Measurements from ENCODE around the gene COL16A1.
A peak's percentile ranks its signal among the peaks of the same experiment; 100 is the strongest.

Gene COL16A1

DNA sequence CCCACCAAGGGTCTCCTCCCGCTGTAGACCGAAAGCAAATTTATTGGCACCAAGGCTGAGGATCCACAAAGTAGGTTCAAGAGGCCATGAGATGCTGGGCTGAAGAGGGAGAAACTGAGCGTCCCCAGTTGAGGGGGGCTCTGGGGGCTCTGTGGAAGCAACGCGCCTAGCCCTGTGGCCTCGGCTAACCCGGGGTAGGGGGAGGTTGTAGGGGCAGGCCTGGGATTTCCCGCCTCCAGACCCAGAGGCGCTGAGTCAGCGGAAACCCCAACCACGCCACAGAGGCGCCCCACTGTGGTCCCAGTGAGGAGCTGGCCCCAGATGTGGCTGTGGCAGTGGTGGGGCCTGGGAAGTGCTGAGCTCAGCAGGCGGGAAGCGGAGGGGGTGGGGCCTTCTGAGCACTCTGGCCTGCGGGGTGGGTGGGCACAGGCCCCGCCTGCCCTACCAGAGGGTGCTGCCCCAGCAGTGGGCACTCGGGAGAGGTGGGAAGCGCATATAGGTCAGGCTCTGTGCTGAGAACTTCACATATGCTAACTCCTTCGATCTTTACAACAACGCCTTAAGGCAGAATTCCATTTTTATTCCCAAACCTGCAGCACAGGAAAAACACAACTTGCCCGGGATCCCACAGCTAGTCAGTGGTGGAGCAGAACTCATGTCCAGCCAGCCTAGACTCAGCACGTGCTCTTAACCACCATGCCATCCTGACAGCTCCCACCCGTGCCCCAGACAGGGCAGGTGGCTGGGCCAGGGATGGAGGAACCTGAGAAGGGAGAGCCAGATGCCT is 1.5 kb upstream of the COL16A1 start:
- DNase-seq: peak; percentile 89

DNA sequence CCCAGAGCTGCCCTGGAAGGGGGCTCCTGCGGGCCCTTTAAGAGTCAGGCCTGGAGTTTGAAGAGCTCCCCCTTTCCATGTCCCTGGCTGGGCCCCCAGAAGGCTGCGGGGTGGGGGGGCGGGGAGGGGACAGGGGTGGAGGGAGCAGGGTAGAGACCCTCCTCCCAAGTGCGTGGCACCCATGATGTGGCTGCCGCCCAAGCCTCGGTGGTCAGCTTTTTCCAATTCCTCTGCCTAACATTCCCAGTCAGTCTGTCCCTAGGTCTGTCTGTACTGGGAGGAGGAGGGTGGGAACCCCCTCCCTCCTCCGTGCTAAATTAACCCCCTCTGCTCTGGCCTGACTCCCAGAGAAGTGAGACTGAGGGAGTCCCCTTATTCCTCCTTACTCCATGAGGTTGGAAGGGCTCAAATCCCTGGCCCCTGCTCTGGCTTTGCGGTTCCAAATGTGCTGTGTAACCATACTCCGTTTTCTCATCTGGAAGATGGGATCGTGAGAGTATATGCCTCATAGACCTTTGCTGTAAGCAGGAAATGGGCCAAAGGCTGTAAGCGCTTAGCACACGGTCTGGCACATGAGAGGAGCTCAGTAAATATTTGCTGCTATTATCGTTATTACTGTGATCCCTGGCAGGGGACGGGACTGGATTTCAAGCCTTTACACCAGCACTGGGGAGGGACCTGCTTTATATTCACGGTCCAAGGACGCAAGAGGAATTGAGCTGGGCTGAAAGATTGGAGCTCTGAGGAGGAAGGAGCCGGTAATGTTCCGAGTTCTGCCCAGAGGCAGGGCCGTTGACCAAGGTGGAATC is 658 bp upstream of the COL16A1 start:
- DNase-seq: no peak

DNA sequence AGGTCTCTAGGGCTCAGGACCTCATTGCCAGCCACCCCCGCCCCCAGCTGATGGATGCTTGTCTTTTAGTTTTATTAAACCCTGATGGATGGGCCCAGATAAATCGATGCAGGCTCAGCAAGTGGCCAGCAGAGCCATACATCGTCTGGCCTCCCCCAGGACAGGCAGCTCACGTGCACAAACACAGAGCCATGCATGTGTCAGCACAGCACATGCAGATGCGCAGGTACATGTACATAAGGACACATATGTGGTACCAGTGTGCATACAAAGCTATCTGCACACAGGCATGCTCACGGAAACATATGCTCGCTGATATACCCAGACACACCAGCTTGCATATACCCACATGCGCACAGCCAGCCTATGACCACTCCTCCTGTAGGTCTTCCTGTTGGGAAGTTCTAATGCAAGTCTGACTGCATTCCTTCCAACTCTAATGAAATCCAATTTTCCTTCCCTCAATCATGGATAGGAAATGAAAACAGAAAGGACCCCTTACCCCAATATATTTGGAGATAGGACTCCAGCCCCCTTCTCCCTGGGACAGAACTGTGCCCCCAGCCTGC is 897 bp downstream of the COL16A1 start:
- no peak for DNase-seq

DNA sequence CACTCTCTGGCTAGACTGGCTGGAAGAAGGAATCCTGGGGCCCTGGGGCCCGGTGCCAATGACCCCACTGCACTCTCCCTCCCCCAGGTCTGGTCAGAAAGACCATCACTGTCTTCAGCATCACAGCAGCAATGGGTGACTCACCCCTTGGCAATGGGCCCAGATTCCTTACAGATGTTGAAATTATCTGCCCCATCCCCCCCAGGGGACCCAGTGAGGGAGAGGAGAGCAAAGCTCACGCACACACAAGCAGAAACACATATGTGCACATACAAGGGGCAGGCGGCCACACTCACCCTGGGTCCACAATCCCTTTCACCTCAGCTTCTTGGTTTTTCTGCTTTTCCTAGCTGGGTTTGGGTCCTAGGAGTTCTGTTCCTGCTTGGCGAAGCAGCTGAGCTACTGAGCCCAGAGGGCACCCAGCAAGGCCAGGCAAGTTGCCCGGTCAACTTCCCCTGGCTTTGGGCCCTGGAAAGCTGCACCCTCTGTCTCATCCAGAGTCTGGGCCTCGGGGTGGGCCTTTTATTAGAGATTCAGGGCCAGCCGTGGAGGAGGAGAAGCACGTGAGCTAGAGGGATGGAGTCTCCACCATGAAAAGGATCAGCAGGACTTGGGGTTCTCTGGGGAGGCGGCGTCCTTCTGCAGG is 2.6 kb downstream of the COL16A1 start:
- DNase-seq: peak; percentile 67

DNA sequence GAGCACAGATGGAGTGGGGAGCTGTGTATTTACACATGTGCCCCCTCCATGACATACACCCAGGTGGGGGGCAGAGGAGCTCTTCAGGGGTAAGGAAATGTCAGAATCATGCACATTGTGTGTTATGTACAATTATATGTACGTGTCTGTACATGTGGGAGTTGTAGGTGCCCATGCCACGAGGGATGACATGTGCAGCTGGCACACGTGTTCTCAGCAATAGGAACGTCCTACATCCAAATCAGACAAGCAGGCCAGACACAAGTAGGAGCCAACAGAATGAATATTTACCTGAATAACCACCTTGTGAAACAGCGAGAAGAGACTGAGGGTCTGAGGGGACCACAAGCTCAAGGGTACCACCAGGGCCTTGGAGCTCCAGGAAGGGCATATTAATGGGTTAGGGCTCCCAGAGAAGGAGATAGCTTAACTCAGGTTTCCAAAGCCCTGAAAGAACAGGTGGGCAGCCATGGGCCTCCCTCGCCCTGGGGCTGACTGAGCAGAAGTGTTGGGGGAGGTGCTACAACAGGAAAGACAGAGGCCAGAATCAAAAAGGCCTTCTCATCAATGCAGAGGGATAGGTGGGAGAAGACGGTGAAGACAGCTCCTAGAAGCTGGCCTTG is 3.2 kb downstream of the COL16A1 start:
- DNase-seq: no peak

DNA sequence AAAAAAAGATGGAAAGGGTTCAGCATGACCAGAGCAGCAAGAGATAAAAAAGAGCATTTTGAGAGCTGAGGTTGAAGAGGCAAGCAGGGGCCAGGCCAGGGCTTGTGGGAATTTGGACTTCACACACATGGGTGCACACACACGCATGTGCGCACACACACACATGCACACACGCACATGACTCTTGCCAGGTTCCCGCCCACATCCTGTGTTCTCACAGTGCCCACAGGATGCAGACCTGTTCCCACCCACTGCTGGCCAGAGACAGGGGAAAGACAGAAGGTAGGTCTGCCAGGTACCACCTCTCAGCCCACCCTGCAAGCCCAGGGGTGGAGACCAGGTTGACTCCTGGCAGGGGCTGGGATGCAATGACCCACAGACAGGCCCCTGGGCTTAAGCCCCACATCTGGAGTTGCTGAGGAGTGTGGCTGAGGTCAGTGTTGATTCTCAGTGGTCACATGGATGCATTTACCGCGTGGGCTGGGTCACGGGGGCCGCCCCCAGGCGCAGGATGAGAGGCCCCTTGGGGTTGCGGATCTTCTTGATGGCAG is 4.4 kb downstream of the COL16A1 start:
- DNase-seq: peak; percentile 39

DNA sequence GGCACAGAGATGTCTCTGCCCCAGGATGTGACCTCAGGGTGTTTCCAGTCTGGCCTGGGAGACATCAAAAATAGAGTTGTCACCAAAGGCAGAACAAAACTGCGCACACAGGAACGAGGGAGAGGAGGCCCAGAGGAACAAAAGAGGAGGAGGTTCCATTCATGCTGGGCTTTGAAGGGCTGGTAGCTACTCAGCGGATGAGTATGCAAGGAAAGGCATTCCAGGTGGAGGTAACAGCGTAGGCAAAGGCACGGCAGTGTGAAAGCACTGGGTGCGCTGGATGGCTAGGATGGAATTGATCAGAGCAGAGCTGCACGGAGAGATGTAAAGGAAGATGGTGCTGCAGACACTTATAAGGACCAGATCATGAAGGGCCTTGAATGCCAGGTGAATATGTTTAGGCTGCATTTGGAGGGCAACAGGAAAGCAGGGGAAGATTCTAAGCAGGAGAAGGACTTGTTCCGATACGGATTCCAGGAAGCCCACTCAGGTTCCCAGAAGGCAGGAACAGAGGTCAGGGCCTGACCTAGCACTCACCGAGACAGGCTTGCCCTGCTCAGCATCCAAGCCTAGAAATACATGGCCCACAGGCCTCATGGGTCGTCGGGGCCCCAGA is 6.3 kb downstream of the COL16A1 start:
- DNase-seq: no peak

DNA sequence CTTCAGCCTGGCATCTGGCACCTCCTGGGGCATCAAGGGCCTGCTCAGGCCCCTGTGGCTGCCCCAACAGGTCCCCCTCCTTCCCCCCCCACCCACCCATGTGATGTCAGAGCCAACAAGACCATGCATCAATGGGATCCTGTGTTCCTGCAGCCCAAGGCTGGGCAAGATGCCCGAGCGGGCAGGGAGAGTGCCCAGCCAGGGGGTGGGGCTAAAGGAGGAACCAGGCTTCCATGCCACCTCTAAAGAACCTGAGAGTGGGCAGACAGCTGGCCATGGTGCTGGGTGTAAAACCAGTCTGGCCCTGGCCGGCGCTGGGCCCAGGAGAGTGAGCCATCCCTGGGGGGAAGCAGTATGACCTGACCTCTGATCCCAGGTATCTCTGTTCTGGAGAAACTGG is 7.6 kb downstream of the COL16A1 start:
- no peak for DNase-seq

DNA sequence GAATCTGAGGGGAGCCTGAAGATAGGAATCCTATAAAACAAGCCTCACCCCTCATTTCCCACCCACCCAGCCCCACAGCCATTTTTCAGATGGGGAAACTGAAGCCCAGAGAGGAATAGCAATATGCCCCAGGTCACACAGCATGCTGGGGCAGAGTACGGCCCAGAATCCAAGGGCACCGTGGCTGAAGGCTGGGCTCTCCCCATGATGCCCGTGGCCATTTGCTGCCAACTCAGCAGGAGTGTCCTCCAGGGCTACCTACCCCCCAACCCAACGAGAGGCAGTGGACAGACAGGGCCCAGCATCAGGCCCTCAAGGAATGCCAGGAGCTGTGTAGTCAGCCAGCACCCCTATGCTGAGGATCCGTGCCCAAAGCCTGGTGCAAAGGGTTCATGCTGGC is 8.5 kb downstream of the COL16A1 start:
- DNase-seq: no peak

DNA sequence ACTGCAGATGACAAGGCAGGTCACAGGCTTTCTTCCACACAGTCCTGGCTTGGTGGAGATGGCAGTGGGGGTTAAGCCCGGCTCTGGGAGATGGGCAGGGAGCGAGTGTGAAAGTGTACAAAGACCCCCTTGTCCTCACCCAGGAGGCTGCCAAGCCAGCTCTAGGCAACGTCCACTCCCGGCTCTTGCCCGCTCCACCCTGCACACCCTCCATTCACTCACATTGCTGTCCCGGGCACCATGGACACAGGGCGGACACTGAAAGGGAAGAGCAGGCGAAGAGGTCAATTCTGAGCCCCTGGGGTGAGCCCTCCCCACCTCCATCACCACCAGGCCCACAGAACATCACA is 8.9 kb downstream of the COL16A1 start:
- DNase-seq: no peak

DNA sequence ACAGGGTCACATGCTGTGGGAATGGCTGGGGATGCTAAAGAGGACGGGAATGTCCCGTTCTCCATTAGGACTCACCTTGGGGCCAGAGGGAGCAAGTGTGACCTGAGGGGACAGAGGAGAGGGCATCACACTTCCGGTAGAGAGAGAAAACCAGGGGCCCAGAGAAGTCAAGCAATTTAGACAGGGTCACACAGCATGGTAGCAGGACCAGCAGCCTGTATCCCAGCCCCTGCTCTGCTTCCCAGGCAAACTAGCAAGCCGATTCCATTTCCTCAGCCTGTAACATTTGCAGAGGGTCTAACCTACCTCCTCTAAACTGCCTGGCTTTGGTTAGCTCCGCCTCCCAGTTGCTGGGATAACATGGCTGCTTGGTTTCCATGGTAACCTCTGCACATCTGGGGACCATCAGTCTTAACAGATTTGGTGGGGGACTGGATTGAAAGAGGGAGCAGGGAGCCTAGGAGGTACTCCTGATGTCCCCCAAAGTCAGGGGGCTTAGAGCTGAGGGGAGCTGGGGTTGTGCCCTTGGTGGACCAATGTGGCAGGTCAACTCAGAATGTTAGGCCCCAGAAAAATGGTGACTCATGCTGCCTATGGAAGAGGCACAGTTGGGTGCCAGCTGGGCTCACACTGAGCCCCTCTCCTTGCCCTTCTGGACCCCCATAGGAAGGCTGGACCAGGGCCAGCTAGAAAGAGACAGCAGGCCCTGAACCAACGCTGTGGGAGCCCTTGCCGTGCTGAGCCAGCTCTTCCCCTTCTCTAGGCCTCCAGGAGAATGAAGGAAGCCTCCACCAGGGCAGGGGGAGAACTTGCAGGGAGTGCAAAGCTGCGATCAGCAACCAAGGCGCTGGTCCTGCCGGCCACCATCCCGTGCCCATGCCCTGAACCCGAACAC is 9.5 kb downstream of the COL16A1 start:
- DNase-seq: no peak

DNA sequence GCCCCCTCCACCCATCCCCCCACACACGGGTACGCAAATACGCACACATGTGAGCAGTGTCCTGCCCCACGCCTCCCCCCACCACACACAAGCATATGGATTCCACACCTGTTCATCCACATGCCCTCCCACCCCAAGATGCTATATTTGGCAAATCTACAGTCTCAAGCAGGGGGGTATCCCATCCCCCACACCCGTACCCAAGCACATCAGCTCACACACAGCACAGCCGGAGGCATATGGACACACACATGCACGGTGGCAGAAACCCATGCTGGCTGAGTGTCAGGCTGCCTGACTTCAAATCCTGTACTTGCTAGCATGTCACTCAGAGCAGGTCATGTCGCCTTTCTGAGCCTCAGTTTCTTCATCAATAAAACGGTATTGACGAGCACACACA is 10.6 kb downstream of the COL16A1 start:
- no peak for DNase-seq

DNA sequence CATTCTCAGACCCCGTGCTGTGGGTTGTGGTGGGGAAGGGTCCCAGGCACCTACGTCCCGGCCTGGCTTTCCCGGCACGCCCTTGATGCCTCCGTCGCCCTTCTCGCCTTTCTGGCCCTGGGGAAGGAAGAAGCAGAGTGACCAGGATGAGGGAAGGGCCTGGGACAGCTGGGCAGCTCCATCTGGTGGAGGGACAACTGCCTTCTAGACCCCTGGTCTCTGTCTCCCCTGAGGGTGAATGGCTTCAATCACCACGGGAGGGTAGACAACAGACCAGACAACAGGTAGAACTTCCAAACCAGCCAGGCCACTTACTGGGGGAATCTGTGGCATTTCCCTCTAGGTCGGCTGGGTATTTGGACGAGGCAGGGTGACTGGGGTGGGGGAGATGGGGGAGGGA is 11.9 kb downstream of the COL16A1 start:
- DNase-seq: no peak

DNA sequence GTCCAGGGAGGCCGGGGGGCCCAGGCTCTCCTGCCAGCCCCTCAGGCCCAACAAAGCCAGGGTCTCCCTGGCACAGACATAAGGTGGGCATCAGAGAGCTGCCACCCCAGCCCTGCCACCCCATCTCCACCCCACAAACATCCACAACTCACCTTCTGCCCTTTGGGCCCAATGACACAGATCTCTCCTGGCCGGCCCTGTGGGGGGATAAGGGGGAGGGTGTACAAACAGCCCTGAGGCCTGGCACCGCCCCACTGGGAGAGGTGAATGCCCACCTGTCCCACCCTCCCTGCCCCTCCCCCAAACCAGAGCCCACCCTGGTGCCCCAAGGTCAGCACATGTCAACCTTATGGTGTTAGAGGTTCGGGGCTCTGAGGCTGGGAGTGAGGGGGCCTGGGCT is 12.4 kb downstream of the COL16A1 start:
- no peak for DNase-seq

DNA sequence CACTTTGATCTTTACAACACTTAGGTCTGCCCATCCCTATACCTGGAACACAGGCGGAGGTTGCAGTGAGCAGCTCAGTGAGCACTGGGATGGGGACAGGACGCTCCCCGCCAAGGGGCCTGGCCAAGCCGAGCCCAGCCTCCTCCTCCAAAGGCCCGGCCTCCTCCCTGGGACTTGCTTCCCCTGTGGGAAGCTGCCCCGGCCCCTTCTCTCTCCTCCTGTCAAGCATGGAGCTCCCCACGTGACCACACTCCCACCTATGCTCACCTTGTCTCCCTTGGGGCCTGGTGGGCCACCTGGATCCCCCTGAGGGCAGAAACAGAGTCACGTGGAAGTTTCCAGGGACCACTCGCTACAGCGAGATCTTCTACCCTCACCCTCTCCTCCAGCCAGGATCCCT is 12.9 kb downstream of the COL16A1 start:
- DNase-seq: no peak

DNA sequence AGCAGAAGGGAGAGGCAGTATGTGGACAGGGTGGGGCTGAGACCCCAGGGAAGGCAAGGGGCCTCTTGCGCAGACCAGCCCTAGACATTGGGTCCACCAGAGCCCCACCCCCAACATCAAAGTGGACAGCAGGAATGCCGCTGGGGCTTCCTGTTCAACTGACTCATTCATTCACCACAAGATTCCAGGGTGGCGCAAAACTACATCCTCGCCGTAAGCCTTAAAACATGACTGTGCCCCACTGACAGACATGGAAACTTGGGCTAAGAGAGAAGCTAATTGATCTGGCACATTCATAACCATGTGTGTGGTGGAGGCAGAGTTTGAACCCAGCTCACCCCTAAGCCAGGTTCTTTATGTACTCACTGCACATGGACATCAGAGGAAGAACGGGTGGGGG is 14.0 kb downstream of the COL16A1 start:
- no peak for DNase-seq

DNA sequence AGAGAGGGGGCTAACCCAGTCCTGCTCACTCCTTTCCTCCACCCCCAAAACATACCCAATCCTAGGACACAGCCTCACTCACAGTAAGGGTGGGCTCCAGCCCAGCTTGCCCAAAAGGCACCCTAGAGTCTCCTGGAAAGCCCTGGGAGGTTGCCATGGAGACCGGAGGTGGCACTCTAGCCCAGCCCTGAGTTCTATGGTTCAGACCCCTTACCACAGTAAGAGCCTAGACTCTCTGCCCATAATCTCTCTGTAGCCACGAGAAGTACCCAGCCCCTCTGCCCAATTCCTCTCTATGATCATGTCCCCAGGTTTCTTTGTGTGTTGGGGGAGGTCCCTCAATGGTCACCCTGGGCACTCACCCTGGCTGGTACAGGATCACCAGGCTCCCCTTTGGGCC is 14.4 kb downstream of the COL16A1 start:
- DNase-seq: no peak

DNA sequence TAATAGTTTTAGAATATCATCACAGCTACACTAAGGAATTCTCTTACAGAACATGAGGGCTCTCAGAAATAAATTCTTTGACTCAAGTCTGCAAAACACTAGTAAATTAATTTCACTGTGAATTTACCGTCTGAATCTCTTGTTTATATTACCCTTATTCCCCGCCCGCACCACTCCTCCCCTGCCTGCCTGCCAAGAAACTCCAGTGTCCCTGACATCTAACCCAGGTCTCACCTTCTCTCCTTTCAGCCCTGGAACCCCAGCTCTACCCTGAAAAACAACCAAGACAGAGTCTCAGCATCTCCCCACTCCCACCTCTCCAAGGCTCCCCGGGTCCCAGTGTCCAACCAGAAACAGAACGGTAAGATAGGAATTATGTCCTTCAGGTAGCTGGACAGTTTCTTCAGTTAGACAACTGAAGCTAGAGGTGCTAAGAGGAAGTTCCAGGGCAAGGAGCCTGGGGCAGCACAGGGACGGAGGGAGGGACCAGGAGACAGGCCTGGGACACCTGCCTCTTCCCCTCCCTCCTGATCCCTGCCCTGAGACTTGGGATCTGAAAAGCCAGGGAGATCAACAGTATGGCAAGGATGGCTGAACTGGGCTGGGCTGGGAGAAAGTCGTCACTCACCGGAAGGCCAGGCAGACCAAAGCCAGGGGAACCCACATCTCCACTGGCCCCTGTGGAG is 15.4 kb downstream of the COL16A1 start:
- no peak for DNase-seq

DNA sequence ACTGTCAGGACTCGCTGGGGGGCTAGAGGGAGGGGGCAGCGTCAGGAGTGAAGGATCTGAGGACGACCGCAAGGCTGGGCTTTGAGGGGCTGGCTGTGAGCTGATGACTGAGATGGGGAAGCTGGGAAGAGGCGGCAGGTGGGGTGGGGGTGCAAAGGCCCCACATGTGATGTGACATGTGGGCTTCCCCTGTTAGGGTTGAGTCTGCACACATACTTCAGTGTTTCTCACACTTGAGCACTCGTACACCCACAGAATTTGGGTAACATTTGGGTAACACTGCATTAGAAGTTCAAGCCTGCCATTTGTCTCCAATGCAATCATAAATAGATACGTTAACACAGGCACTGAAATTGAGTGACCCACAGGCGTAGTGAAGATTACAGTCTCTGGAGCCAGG is 16.2 kb downstream of the COL16A1 start:
- no peak for DNase-seq

DNA sequence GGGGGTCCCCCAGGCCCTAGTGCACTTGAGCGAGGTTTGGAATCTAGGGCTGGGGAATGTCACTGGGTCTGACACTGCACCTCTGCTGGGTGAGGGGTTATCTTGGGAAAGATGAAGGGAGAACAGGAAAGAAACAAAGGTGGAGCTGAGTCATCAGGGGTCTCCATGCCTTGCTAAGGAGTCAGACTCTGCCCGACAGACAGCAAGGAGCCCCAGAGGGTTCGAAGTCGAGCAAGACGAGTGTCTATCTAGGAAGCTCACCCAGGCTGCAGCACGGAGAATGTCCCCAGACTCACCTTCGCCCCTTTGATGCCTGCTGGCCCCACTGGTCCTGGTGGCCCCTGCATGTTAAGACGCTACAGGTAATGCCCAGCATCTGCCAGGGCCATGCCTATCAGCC is 18.0 kb downstream of the COL16A1 start:
- DNase-seq: no peak

DNA sequence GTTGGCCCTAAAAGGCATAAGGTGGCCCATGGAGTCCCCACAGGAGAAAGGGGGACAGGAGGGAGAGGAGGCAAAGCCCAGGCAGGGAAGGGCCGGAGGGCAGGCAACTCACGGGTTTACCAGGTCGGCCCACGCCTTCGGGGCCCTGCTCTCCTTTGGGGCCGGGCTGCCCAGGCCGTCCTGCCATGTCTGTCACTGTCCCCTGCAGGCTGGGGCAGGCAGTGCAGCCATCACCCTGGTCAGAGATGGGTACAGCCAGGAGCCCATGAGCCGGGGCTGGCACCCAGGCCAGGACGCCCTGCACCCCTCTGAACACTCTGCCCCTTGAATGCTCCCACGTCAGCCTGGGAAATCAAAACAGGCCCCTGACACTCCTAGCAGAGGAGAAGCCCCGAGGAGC is 19.8 kb downstream of the COL16A1 start:
- no peak for DNase-seq
